Pancreas (tissue), 10 donors: ENCODE measurements around the gene MIDN. TPM values are rescaled to one million over a fixed set of nuclear protein-coding genes. Genes with fewer than 3 reads are reported as not detected.
A peak's percentile ranks its signal among the peaks of the same experiment; 100 is the strongest.

Experiments
- ATAC-seq, 4 donors: fragments of 200-7000 bp; cut with Tn5 transposase; one replicate each; pipeline versions ENCODE4 v1.8.0 to v1.9.1; 2020; ENCODE audit warnings: mild to moderate bottlenecking in 4 of 4, moderate library complexity in 4 of 4
- DNase-seq, 6 donors: peaks; one replicate each; pipeline ENCODE4 v3.0.0-alpha.2; 2020
- FAIRE-seq: peaks from 2 replicates; lab custom pipeline; 2012; peaks lifted over from hg19 to GRCh38; lab: Jason Lieb, UNC
- H3K27ac ChIP-seq, 4 donors: fragments of 200-600 bp; sonication (generic); 1 replicate in 3 of 4; 2 replicates in 1 of 4; pipeline versions ENCODE4 v1.5.0 to v1.8.0; 2020
- H3K27me3 ChIP-seq, 4 donors: fragments of 200-600 bp; one replicate each; pipeline ENCODE4 v1.8.0; 2021
- H3K36me3 ChIP-seq, 3 donors: fragments of 200-600 bp; sonication (generic) in 1 of 3; one replicate each; pipeline versions ENCODE4 v1.5.0 to v1.8.0; 2020 to 2021
- H3K4me1 ChIP-seq, 3 donors: fragments of 200-600 bp; one replicate each; pipeline ENCODE4 v1.8.0; 2021
- H3K4me3 ChIP-seq, 4 donors: fragments of 200-600 bp; sonication (generic) in 2 of 4; one replicate each; pipeline versions ENCODE4 v1.5.0 to v1.8.0; 2020 to 2021
- H3K9me3 ChIP-seq, 4 donors: fragments of 200-600 bp; one replicate each; pipeline ENCODE4 v1.8.0; 2021
- CTCF ChIP-seq, 4 donors: fragments of 200-600 bp; sonication (generic) in 3 of 4; IDR thresholded peaks; one replicate each; pipeline versions ENCODE4 v1.5.0 to v1.8.0; 2021; ENCODE audit warnings: antibody characterized with exemption in 4 of 4
- WGBS, 2 donors: extraction: QIAGEN DNeasy Blood & Tissue Kit; methylation state at CpG; one replicate each; pipeline ENCODE4 v1.1.7; 2013; 5-methylcytosine and 5-hydroxymethylcytosine counted together
- intact Hi-C, 3 donors: fragments of 100-400 bp; cut with DNase I; formaldehyde crosslinking; loops; one replicate each; pipeline versions ENCODE4 v1.11.1 to v1.14.2; 2022
- polyA plus RNA-seq, 2 donors: library from polyadenylated mRNA; stranded (reverse); fragments of 200-250 nt; gene quantifications; one replicate each; pipeline ENCODE4 v1.2.3, GENCODE V29; 2013
- total RNA-seq, 6 donors: library from RNA; stranded (reverse); fragmentation: NEBNext Ultra II Directional in 4 of 6; extraction: Animal tissue kit (Norgen Biotek cat#: 25700) in 4 of 6; gene quantifications; one replicate each; pipeline versions ENCODE4 v1.2.1 to v1.2.4, GENCODE V29; 2021 to 2023
- donor health status: healthy with polysubstance abuse.
- donor health status: DM: no; HTN: no; CAD: no; lungs with moderate emphysema.
- donor health status: DM: no; HTN: no; CAD: no.
- donor health status: control.
- donor health status: control.
- donor health status: Bipolar disorder and iron deficiency.
- donor health status: DM: yes; HTN: yes; CAD: no.
- donor health status: DM: no; HTN: no; CAD: no.
- donor health status: DM: no; HTN: no; CAD: no.
- donor health status: DM: yes; HTN: yes; CAD: no.

Gene MIDN
- total and polyA plus RNA-seq, 8 donors, result 32.1 to 78.0 (median 44.4) TPM

GRCh38 chr19:1278074-1278473 lies 29.7 kb downstream of the MIDN start:
- Histone ChIP-seq H3K27ac (no peak overlapping the region), H3K9me3 (no peaks in the 10 kb centered on the region), H3K27me3 (no peaks in the 10 kb centered on the region), H3K4me3 (no peak overlapping the region), H3K36me3 (peaks cover 2 to 20% (median 16%) of the 10 kb centered on the region in 3 donors), H3K4me1 (peaks cover 18 to 20% (median 18%) of the 10 kb centered on the region in 3 donors)
- intact Hi-C loops, result no loop called here
- FAIRE-seq (no peak), ATAC-seq (no peak), DNase-seq (no peak)
- no peak for TF ChIP-seq CTCF (IDR thresholded peaks at IDR 0.05)
- WGBS, 2 donors, result 84 to 94% methylated on average over 11 to 12 of the region's 12 CpGs

- H3K27me3 ChIP-seq, result no peaks in the 10 kb centered on the region
- no peaks in the 10 kb centered on the region for H3K9me3 ChIP-seq
- H3K4me1 ChIP-seq, result peaks cover 12 to 16% (median 15%) of the 10 kb centered on the region in 3 donors
- ATAC-seq, result no peak
- TF ChIP-seq CTCF (IDR thresholded peaks at IDR 0.05), result no peak
- no peak overlapping the region for H3K4me3 ChIP-seq
- 82 to 85% methylated on average over 21 to 25 of the region's 25 CpGs for WGBS, 2 donors
- intact Hi-C loops, result no loop called here
- H3K27ac ChIP-seq, result no peak overlapping the region
- no peak for FAIRE-seq
- DNase-seq, result peak in 2 of 6 donors; percentile 67 to 74
- peaks cover 2 to 10% (median 7%) of the 10 kb centered on the region in 3 donors for H3K36me3 ChIP-seq
Observed at GRCh38 chr19:1278713-1279660, 30.6 kb downstream of the MIDN start.

GRCh38 chr19:1279782-1280341 lies 31.5 kb downstream of the MIDN start:
- DNase-seq (peak in 5 of 6 donors; percentile 65 to 93 (median 87)), ATAC-seq (peak; percentile 16 to 50 (median 40)), FAIRE-seq (no peak)
- Histone ChIP-seq H3K4me1 (peaks cover 3 to 7% (median 6%) of the 10 kb centered on the region in 3 donors), H3K27ac (no peak overlapping the region), H3K27me3 (no peaks in the 10 kb centered on the region), H3K4me3 (no peak overlapping the region), H3K36me3 (peaks cover 0 to 2% (median 0%) of the 10 kb centered on the region in 3 donors), H3K9me3 (no peaks in the 10 kb centered on the region)
- 30 to 31% methylated on average over 10 of the region's 10 CpGs for WGBS, 2 donors
- intact Hi-C loops, result no loop called here
- TF ChIP-seq CTCF (IDR thresholded peaks at IDR 0.05), result peak; percentile 94 to 95 (median 94)

- TF ChIP-seq CTCF (IDR thresholded peaks at IDR 0.05), result no peak
- no peak overlapping the region for H3K27ac ChIP-seq
- H3K36me3 ChIP-seq, result no peaks in the 10 kb centered on the region
- intact Hi-C loops, result no loop called here
- no peaks in the 10 kb centered on the region for H3K9me3 ChIP-seq
- DNase-seq (peak in 2 of 6 donors; percentile 45 to 77), ATAC-seq (no peak), FAIRE-seq (no peak)
- H3K4me3 ChIP-seq, result no peak overlapping the region
- H3K27me3 ChIP-seq, result no peaks in the 10 kb centered on the region
- peaks cover 0 to 6% (median 4%) of the 10 kb centered on the region in 3 donors for H3K4me1 ChIP-seq
- WGBS, 2 donors, result 84 to 88% methylated on average over 51 to 53 of the region's 53 CpGs
Observed at GRCh38 chr19:1280636-1281568, 32.5 kb downstream of the MIDN start.
